NCI-H2107 treated with DMSO at 0.1 percent for 48 hours (cell line): Measurements from ENCODE around the gene NUDT16.
"Not testable (repeated sequence)": the region's sequence is repeated elsewhere in the genome, so short reads cannot be mapped to it uniquely, and the experiment has no call there.

Experiments
- DNase-seq: peaks from one replicate; lab custom pipeline; 2025; ENCODE audit not compliant: unreplicated experiment; lab: John Stamatoyannopoulos, UW

NUDT16 gene

DNA sequence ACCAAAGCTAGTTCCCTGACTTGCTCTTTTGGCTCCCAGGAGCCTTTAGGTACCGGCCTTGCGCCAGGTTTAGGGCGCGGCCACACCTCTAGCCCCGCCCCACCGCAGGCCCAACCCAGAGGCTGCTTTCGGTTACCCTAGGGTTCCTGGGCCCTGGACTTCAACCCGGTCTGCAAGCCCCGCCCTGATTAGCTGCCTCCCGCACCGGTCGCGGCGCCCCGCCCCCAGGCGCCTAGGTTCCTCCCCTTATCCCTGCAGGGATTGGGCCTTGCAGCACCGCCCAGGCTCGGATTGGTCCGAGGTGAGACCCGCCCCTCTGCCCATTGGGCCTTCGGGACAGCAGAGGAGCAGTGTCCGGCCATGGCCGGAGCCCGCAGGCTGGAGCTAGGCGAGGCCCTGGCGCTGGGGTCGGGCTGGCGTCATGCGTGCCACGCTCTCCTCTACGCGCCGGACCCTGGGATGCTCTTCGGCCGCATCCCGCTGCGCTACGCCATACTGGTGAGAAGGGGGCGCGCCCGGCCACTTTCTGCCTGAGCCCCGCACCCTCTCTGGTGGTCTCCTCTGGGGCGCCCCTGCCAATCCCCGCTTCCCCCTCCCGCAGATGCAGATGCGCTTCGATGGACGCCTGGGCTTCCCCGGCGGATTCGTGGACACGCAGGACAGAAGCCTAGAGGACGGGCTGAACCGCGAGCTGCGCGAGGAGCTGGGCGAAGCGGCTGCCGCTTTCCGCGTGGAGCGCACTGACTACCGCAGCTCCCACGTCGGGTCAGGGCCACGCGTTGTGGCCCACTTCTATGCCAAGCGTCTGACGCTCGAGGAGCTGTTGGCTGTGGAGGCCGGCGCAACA, at the start of gene NUDT16:
TSS of gene NUDT16 (plus strand) at position 330 of the 847 bp plus-strand sequence. CDS start at position 361, 31 bp downstream.
- DNase-seq, result peak; percentile 97

DNA sequence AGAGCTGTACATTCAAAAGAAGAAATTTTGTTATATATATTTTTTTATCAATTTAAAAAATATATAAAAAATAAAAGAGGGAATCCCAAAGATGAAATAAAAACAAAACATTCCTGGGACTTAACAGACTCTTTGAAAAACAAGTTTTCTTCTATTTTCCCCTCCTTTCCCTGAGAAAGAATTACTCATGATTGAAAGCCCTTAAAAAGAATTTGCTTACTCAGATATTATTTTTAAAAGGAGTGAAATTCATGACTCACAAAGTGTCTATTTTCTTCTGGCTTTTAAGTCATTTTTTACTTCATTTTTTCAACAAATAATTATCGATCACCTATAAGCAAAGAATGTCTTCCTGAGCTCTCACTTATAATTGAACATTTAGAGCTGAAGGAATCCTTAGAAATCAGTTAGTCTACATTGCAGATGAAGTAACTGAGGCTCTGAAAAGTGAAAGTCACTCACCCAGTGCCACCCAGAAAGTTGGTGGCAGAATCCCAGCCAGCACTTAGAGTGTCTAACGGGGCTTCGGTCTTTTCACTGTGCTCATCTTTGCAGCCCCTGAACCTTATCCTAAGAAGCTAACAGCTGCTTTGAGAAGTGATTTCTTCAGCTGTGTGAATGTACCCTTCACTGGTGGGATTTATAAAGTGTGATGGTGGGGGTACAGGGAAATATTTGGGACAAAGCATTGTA, 42.5 kb upstream of the NUDT16 start:
- no peak for DNase-seq

DNA sequence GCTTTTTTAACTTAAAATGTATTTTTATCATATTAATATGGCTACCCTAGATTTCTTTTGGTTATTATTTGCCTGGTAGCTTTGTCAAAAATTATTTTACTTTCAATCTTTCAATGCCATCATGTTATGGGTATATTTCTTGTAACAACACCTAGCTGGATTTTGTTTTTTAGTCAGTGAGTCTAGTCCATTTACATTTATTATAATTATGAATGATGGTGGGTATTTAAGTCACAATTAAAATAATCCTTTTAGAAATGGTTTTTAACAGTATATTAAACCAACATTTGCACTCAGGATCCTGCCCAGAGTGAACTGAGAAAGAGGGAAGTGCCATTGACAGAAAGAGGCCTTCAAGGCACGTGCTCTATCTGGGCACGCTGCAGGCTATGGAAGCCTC, 39.8 kb upstream of the NUDT16 start:
- no peak for DNase-seq

DNA sequence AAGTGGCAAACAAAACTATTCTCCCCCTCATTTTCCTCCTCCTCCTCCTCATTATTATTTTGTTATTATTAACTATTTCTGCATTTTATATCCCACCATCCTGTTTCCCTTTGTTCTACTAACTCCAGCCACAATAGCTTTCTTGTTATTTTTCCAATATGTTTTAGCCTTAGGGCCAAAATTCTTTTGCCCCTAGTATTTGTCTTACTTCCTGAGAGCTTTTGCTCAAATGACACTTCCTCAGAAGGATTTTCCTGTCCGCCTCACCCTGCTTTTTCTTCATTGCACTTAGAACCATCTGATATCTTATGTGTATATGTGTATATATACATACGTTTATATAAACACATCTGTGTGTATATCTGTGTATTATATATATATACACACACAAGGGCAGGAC, 32.7 kb upstream of the NUDT16 start:
- no peak for DNase-seq

- DNase-seq, result no peak
These were observed 32.1 kb upstream of the NUDT16 start for GRCh38 chr3:131349454-131349853.

GRCh38 chr3:131349946-131350347, 31.6 kb upstream of the NUDT16 start:
- DNase-seq, result no peak

- DNase-seq, result no peak
These were observed 31.1 kb upstream of the NUDT16 start for GRCh38 chr3:131350506-131350905.

DNA sequence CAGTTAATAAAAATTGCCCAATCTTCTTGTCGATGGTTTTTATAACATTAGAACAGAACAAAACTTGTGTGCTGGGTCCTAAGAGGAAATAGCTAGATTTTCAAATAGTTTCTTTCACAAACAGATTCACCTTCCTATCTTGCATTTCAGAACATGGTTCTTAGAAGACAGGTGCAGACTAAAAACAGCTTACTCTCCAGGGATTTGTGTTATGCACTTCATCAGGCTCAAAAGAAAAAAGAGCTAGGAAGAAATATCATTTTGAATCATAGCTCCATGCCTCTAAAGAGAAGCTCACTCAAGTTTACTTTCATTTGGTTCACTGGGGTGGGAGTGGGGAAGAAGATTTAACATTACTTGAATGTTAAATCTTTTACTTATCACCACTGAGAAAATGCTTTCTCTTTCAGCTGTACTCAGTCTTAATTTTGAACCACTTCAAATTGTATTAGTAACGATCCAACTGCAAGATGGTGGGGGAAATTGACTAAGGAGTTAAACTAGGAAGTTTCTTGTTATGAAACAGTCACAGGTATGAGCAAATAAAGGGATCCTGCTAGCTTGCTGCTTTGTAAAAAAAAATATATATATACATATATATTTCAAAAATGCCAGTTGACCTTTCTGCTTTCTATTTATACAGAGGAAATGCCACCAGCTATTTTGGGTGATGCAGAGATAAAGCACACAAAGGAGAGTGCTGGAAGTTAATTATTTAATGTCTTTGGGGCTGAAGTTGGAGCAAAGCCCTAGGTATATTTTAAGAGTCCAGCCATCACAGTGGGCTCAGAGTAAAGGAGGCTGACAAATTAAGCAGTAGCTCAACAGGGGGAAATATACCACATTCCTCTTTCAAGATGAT, 28.3 kb upstream of the NUDT16 start:
- DNase-seq, result no peak

DNA sequence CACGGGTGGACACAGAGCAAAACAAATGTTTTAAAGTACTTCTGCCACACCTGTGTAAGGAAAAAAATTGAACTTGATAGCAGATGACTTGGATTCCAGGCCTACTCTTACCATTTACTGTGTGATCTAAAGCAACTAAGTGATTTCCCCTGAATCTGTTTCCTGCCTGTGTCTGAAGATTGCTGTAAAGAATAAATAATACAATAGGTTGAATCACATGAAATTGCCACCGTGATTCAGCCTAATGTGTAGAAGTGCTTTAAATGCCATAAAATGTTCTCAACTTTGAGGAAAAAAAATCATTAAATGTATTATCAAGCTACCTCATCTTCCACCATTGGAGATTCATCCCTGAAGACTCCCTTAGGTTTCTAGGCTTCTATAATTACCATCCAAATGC, 27.6 kb upstream of the NUDT16 start:
- DNase-seq, result no peak

DNA sequence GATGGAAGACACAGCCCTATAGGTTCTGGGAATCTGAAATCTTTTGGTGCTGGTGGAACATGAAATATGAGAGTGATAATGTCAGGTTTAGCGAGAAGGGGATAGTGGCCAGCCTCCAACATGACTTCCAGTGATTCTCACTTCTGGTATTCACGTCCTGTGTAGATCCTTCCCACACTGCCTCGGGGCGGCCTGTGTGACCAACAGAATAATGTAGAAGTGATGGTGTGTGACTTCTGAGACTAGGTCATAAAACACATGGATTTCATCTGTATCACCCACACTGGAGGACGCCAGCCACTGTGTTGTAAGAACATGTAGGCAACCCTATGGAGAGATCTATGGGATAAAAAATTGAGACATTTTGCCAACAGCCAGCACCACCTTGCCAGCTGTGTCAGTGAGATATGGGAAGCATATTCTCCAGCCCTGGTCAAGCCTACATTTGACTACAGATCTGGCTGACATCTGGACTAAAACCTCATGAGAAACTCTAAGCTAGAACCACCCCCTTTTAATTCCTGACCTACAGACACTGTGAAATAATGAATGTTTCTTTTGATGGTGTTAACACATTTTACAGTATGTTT, 25.5 kb upstream of the NUDT16 start:
- DNase-seq, result no peak

DNA sequence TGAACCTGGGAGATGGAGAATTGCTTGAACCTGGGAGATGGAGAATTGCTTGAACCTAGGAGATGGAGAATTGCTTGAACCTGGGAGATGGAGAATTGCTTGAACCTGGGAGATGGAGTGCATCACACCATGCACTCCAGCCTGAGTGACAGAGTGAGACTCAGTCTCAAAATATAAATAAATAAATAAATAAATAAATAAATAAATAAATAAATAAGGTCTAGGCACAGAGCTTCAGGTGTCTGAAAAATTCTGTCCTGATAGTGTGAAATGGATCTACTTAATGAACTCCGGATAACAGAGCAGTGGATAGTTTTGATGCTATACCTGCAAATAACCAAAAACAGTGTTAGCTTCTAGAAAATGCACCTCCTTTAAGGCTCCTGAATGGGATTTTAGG, 24.3 kb upstream of the NUDT16 start:
- no peak for DNase-seq

DNA sequence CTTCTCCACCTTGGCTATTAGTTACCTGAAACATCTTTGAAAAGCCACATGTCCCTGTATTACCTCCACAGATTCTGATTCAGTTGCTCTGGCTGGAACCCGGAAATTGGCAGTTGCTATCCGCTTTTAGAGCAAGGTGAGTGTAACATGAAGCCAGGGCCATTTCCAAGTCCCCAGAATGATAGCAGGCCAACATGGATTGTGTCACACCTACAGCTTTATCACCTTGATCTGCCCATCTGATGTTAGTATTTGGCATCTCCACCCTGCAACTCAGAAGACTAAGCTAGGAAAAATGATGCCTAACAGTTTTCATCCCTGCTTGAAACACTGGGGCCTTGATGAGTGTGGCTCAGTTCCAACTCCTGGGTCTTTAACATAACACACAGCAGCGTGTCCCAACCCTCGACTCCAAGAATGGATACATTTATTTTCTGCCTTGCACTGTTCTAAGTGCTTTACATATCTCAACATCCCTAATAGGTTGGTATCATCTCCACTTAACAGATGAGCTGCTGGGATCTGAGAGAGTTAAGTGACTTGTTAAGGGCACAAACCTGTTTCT, 21.3 kb upstream of the NUDT16 start:
- peak; percentile 27 for DNase-seq

DNA sequence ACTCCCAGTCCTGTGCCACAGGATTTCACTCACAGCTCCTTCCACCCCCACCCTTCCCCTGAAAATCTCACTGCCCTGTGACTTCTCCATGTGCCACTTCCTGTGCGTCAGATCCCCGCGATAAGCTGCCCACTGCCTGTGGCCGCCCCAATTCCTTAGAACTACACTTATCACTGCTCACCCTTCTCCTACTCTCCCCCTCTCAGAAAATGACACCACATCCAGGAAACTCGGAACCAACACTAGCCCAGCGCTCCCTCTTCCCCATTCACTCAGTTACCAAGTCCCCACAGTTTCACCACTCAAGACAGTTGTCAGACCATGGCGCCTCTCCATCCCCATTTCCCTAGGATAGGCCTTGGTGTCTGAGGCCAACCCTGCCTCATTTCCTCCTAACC, 20.5 kb upstream of the NUDT16 start:
- DNase-seq, result not testable (repeated sequence)

- no peak for DNase-seq
These were observed 19.8 kb upstream of the NUDT16 start for GRCh38 chr3:131361464-131362421.

GRCh38 chr3:131363275-131363674, 18.3 kb upstream of the NUDT16 start:
- no peak for DNase-seq

DNA sequence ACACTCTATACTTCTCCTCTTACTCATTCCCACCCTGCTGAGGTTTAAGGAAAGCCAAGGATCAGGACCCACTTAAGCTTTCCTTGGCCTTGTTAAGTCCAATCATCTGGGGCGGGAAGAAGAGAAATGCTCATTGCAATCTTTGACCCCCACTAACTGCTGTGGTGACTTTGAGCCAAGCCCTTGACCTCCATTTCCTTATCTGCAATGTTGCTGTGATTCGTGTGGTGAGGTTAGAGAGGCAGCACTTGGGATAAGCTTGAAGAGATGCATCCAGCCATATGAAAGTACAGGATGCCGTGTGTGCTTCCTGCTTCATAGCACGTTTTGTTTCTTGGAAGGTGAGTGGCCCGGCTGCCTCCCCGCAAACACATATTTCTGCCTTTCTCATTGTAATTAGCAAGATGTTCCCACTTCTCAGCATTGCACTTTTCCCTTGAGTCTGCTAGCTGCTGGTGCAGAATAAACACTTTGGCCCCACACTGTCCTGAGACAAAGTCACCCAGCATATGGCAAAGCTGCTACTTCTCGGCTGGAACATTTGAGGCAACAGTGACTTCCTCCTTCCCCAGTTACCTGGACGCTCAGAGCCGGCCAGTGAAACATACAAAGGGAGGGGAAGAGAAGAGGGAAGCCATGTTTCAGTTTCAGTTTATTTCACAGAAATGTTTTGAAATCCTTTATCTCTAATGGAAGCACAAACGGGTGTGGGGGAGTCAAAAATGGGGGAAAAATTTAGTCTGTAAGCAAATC, 10.5 kb upstream of the NUDT16 start:
- no peak for DNase-seq

DNA sequence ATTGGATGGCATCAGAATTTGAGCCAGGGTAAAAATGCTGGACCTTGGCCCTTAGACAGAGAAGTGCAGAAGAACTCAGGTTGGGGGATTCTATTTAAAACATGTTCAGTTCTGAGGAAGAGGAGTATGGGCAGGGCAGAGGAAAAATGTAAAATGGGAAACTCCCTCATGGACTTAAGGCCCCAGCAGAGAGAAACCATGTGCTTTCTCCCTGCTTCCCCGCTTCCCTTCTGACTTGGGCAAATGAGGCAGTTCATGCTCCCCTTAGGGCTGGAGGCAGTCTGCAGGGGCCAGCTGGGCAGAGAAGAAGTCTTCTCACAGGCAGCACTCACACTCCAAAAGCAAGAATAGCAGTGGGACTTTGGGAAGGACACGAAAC, 9.9 kb upstream of the NUDT16 start:
- no peak for DNase-seq

- no peak for DNase-seq
These were observed 6.8 kb upstream of the NUDT16 start for GRCh38 chr3:131374741-131375140.
